SIG-M5 treated with dmso at 0.1 percent for 504 hours (cell line): ENCODE measurements around the gene KIT.

Source experiments
- DNase-seq: peaks from one replicate; lab custom pipeline; 2025; ENCODE audit not compliant: unreplicated experiment; lab: John Stamatoyannopoulos, UW

Gene KIT

DNA sequence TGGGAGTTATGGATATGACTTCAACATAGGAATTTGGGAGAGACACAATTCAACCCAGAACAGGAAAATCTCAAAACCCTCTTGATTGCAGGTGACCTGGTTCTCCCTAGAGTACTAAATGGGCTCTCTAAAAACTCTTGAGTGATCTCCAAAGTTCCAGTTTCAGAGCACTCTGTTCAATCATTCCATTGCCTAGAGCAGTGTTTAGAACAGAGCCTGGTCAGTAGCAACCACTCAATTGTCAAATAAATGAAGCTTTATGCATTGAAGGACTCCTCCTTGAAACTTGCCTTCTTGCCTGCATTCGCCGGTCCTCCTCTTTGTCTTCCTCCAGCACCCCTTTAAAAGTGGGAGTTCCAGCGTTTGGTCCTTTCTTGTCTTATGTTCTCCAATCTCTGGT lies 85.8 kb downstream of the KIT start:
- DNase-seq, result no peak

DNA sequence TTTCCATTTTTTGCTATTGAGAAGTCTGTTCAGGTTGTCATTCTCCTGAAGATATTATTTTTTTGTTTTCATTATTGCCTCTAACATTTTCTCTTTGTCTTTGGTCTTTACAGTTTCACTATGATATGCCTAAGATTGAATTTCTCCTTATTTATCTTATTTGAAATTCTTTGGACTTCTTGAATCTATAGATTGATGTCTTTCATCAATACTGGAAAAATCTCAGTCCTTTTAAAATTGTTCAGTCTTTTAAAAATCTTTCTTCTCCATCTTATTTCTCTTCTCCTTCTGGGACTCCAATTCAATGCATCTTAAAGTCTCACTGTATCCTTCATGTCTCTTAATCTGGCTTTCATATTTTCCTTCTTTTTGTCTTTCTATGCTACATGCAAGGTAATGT lies 86.7 kb downstream of the KIT start:
- DNase-seq, result no peak

DNA sequence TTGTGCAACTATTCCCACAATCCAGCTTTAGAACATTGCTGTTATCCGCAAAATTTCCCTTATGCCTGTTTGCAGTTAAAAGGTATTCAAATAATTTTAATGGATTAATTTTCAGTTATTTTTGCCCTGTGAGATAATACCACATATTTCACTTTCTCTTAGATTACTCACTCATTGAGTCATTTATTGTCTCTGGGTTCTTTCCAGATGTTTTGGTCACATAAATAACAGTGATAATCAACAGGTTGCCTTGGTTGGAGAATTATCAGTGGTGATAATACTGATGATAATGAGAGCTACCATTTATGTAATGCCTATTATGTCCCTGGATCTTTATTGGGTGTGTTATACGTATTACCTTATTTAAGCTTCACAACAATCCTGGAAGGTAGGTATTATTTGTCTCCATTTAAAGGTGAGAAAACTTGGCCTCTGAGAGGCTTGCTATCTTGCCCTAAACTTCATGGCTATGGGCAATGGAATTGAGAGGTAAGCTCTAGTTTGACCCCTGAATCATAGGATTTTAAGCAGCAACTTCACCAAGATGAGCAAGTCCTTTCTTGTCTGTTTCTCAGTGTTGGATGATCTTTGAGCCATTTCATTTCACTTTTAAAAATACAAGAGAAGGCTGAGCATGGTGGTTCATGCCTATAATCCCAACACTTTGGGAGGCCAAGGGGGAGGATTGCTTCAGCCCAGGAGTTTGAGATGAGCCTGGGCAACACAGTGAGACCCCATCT lies 87.4 kb downstream of the KIT start:
- no peak for DNase-seq

DNA sequence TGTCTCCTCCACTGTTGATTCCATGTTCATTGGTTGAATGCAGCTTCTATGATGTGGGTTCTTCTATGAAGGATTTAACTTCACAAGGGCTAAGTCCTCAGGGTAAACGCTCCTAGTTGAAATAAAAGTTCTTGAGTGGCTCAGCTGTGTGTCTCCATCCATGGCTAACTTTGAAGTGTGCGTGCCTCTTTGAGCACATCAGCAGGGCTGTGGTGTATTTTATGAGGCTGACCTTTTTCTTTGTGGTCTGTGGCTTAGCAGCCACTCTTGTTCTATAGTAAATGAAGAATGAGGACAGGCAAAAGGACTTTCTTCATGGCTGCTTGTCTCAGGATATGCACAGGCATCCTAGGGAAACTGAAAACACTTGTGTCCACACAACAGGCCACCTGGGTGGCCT lies 88.5 kb downstream of the KIT start:
- no peak for DNase-seq

DNA sequence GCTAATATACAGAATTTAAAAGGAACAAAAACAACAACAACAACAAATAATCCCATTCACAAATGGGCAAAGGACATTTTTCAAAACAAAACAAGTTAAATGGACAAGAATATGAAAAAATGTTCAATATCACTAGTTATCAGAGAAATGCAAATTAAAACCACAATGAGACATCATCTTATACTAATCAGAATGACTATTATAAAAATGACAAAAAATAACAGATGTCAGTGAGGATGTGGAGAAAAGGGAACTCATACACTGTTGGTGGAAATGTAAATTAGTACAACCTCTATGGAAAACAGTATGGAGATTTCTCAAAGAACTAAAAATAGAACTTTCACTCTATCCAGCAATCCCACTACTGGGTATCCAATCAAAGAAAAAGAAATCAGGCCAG lies 92.6 kb downstream of the KIT start:
- no peak for DNase-seq

DNA sequence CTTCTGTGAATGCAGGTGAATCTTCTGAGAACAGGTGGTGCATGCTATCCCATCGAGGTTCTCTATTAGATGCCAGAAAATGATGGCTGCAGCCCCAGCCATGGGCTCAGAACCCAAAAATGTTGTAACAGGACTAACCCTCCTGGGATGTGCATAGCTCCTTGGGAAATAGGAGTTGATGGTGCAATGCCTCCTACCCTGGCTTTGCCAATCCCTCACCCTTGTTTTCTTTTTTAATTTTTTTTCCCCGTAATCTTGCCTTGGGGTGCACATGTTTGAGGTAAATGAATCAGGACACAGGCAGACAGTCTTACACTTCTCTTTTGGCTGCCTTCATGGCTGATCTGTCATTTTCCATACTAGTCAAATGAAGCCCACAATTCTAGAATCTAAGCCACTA lies 96.6 kb downstream of the KIT start:
- DNase-seq, result no peak

DNA sequence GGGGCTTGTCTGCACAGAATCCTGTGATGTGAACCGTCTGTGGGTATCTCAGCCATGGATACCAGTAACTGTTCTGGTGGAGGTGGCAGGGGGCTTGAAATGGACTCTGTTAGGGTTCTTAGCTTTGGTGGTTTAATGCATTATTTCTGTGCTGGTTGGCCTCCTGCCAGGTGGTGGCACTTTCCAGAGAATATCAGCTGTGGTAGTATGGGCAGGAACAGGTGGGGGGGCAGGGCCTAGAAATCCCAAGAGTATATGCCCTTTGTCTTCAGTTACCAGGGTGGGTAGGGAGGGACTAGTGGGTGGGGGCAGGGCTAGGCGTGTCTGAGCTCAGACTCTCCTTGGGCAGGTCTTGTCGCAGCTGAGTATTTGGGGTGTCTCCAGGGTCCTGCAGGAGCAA lies 106.7 kb downstream of the KIT start:
- no peak for DNase-seq

DNA sequence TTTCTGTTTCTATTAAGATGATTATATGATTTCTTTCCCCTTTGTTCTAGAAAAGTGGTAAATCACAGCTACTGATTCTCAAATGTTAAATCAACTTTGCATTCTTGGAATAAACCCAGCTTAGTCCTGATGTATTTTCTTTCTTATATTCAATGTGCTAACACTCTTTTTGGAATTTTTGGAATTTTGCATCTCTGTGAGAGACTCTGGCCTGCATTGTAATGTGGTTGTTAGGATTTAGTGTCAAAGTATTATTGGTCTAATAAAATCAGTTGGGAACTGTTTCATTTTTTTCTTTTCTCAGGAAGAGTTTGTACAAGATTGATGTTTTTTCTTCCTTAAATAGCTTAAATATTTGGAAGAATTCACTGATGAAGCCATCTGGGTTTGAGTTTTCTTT lies 109.6 kb downstream of the KIT start:
- no peak for DNase-seq

DNA sequence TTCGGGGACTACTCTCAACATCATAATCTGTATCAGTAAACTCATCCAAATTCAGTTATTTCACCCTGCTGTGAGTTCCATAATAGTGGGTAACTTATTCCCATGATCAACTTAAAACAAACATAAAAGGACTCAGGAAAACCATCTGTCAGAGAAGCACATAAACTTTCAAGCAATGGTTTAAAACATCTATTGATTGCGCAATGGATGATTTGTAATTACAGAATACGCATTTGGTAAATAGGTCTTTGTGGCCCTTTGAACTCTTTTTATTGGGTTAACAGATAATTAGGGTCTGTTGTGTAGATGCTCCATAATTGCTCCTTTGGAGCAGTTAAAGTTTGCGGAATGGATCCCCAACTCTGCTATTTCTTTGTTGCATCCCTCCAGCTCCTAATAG lies 115.3 kb downstream of the KIT start:
- DNase-seq, result no peak

DNA sequence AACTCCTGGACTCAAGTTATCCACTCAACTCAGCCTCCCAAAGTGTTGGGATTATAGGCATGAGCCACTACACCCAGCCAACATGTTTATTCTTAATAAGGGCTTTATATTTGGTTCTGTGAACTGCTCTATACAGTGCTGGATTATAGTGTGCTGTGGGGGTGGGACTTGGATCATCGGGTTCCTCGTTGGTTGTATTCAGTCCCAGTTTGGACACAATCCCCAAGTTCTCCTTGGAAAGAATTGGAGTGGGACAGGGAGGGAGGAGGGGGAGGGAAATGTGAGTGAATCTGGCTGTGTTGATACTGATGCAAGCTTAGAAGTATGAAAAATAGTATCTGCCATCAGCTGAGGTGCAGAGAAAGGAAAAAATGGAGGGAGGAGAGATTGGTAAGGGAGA lies 121.3 kb downstream of the KIT start:
- DNase-seq, result no peak

DNA sequence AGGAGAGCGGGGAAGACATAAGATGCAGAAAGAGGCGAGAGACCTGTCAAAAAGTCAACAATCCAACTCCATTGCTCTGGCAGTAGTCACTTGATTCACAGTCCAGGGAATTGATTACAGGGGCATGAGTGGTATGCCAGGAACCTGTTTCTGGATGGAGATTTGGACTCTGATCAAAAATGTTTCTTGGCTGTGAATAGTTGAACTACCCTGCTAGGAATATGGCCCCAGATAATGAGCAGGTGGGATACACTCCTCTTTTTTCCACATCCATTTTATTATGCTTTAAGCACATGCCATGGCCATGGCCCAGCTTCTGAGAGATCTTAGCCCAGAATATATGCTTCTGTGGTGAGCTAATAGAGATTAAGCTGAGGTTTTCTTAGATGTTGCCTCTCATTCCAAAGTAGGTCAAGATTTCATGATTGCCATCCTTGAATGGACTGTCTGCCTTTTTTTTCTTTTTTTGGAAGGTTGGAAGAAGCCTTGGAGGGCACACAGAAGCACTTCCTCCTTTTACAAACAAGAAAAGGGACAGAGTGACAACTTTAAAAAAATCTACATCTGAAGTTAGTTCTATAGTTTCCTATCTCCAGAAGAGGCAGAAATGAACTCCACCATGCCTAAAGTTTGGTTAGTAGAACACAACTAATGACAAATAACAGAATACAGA lies 121.9 kb downstream of the KIT start:
- DNase-seq, result no peak

DNA sequence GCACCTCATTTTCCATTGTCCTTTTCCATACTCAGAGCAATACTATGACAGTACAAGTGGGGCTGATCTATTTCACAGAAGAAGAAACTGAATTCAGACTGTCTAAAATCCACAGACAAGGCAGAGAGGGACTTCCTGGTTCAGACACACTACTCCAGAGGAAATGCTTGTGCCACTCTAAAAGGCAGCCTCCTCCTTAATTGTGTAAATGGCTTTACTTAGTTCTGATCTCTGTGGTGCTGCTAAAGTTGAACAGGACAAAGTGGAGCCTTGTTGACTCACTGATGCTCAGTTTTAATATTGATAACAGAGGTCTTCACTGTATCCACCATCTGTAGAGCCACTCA lies 122.4 kb downstream of the KIT start:
- no peak for DNase-seq

DNA sequence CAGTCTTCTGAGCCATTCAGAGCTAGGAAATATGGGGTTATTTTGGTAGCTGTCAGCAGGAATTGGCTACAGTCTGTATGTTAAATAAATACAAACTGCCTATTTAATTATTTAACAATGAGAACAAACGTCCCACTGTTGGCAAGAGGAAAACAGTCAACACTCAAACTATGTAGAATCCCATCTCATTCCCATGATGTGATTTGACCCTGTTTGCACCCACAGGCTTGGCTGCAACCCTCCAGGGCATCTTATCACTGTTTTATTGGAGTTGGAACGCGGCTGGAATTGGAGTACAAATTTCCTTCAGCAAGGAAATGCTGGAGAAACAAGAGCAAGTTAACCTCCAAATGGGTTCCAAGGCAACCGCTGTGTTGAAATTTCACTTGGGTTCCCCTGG lies 124.0 kb downstream of the KIT start:
- no peak for DNase-seq

DNA sequence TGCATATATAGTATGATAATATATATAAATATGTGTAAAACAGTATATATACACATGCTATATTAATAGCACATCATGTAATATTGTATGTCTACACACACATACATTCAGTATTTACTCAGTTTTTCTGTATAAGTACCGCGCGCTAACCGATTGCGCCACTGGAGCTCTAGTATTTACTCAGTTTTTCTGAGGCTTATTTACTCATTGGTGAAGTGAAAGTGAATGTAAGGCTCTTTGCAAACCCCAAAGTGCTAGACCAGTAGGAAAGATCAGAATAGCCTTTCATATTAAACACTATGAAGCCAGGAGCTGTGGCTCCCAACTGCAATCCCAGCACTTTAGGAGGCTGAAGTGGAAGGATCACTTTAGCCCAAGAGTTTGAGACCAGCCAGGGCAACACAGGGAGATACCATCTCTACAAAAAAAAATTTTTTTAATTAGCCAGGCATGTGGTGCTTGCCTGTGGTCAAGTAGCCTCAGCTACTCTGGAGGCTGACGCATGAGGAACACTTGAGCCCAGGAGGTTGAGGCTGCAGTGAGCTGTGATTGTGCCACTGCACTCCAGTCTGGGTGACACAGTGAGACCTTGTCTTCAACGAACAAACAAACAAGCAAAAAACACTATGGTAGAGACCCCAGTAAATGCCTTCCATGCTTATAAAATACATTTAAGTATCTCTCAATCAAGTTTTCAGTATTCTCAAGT lies 125.8 kb downstream of the KIT start:
- DNase-seq, result no peak

DNA sequence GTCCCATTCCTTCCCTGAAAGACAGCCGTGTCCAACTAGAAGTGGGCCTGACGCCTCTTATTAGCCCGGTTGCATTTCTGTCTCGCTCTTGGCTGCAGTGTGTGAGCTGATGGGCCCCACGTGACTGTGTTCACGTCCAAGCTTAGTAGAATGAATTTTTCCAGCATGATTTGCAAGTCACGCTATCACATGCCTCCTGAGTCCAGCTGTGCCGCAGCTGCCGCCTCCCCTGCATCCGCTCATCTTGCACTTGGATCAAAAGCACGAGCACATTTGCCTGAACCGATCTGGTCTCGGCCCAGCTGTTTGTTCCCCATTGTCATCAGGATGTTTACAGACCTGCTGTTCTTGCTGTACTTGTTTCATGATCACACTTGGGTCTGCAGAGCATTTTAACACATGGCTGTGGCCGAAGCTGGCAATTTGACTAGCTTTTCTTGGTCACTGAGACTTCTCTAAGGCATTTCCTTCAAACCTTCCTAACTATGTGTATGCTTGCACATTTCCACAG lies 126.5 kb downstream of the KIT start:
- no peak for DNase-seq
